Measurements from ENCODE around the gene FBXO17. TPM values are rescaled to one million over a fixed set of nuclear protein-coding genes. Genes with fewer than 3 reads are reported as not detected.
A peak's percentile ranks its signal among the peaks of the same experiment; 100 is the strongest.

The FBXO17 gene
- total and polyA plus RNA-seq, 4 experiments from 2014 or later, result not detected

DNA sequence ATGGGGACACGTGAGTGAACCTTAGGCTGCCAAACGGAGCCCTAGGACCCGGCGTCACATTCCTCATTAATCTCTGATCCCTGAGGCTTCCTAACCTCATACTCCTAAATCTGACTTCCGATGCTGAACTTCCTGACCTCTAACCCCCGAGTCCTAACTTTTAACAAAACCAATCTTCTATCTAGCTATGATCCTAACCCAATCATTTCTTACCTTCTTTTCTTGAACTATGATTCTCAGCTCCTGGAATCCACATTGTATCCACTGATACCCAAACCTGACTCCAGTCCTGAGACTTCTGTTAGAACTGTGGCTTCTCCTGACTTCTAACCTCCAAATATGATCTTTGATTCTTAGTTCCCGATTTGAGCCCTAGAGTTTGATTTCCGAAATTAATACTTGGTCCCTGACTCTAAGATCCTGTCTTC is 75.3 kb downstream of the FBXO17 start:
- H3K4me3 ChIP-seq (ENCODE audit: low read length in 2 of 2), result peak overlapping the region; percentile 68 to 87
- peaks cover 34% of the 10 kb centered on the region for H3K4me1 ChIP-seq (ENCODE audit: insufficient read depth, low read length)
- Mint-ChIP-seq H3K4me3 (peak overlapping the region; percentile 85 to 98 (median 96)), H3K4me1 (peaks cover 17 to 58% (median 38%) of the 10 kb centered on the region in 4 donors), H3K36me3 (peaks cover 14 to 22% of the 10 kb centered on the region in 2 donors), H3K27me3 (no peaks in the 10 kb centered on the region), H3K9me3 (no peaks in the 10 kb centered on the region), H3K27ac (peak overlapping the region; percentile 90 to 100 (median 99))
- no peaks in the 10 kb centered on the region for H3K27me3 ChIP-seq (ENCODE audit: insufficient read depth, low read length)
- ChIA-PET CTCF (ENCODE audit: partially characterized antibody) (interaction anchor here (1.0 to 3.7 kb wide), 7 partner anchors 29 to 498 kb away, joined by 3 to 35 read pairs (median 6); partner anchors contain the start of genes FAM98C, HNRNPL, MRPS12 and SARS2), POLR2A (ENCODE audit: partially characterized antibody) (interaction anchor here (0.7 to 3.0 kb wide), 17 partner anchors 17 to 536 kb away, joined by 3 to 18 read pairs (median 4); partner anchors contain the start of genes ACTN4, ECH1, FAM98C and HNRNPL)
- H3K36me3 ChIP-seq (ENCODE audit: insufficient read depth, low read length), result peaks cover 10% of the 10 kb centered on the region
- peak overlapping the region; percentile 99 for H3K27ac ChIP-seq (ENCODE audit: low read depth, low read length)
- no peak for DNase-seq
- intact Hi-C loops (cut with micrococcal nuclease), result no loop called here
- no peaks in the 10 kb centered on the region for H3K9me3 ChIP-seq (ENCODE audit: control insufficient read depth in 1 of 2, low read length in 2 of 2)

GRCh38 chr19:38899447-38900201 is 75.9 kb downstream of the FBXO17 start, which contains the start of the genes NFKBIB and SIRT2:
Gene NFKBIB, plus strand, starts transcription at chr19:38899969. Its CDS starts 64 bp downstream, at chr19:38900033.
Gene SIRT2, minus strand, starts transcription at chr19:38899618. Its CDS starts 97 bp downstream, at chr19:38899521.
- peaks cover 34% of the 10 kb centered on the region for H3K4me1 ChIP-seq (ENCODE audit: insufficient read depth, low read length)
- peak; percentile 98 to 100 (median 100) for DNase-seq
- peaks cover 5% of the 10 kb centered on the region for H3K36me3 ChIP-seq (ENCODE audit: insufficient read depth, low read length)
- intact Hi-C loops (cut with micrococcal nuclease), result loop anchor here (1.0 kb wide), 8 partner anchors 21 to 525 kb away; partner anchors contain the start of genes ACTN4, ECH1, EIF3K and MRPS12
- no peaks in the 10 kb centered on the region for H3K9me3 ChIP-seq (ENCODE audit: control insufficient read depth in 1 of 2, low read length in 2 of 2)
- POLR2A ChIA-PET (ENCODE audit: partially characterized antibody), result interaction anchor here (0.7 to 3.0 kb wide), 16 partner anchors 17 to 536 kb away, joined by 3 to 18 read pairs (median 4); partner anchors contain the start of genes ACTN4, ECH1, FAM98C and HNRNPL
- Mint-ChIP-seq H3K4me1 (peaks cover 17 to 59% (median 39%) of the 10 kb centered on the region in 4 donors), H3K4me3 (peak within 1 kb of the TSS; percentile 92 to 98 (median 96)), H3K27me3 (no peaks in the 10 kb centered on the region), H3K27ac (peak within 1 kb of the TSS; percentile 90 to 100 (median 99)), H3K9me3 (no peaks in the 10 kb centered on the region), H3K36me3 (peaks cover 10 to 20% of the 10 kb centered on the region in 2 donors)
- peak within 1 kb of the TSS; percentile 71 to 87 for H3K4me3 ChIP-seq (ENCODE audit: low read length in 2 of 2)
- H3K27ac ChIP-seq (ENCODE audit: low read depth, low read length), result peak within 1 kb of the TSS; percentile 99
- CTCF ChIA-PET (ENCODE audit: partially characterized antibody), result interaction anchor here (1.0 to 3.7 kb wide), 7 partner anchors 29 to 497 kb away, joined by 3 to 35 read pairs (median 6); partner anchors contain the start of genes FAM98C, HNRNPL, MRPS12 and SARS2
- no peaks in the 10 kb centered on the region for H3K27me3 ChIP-seq (ENCODE audit: insufficient read depth, low read length)

- POLR2A ChIA-PET (ENCODE audit: partially characterized antibody), result interaction anchor here (3.0 kb wide), 1 partner anchor 129 kb away, joined by 13 read pairs; no protein-coding TSS in a partner anchor
- H3K4me3 Mint-ChIP-seq, result peak overlapping the region; percentile 92 to 98 (median 96)
- no peaks in the 10 kb centered on the region for H3K9me3 Mint-ChIP-seq
These were observed 76.6 kb downstream of the FBXO17 start for GRCh38 chr19:38898788-38899446.

DNA sequence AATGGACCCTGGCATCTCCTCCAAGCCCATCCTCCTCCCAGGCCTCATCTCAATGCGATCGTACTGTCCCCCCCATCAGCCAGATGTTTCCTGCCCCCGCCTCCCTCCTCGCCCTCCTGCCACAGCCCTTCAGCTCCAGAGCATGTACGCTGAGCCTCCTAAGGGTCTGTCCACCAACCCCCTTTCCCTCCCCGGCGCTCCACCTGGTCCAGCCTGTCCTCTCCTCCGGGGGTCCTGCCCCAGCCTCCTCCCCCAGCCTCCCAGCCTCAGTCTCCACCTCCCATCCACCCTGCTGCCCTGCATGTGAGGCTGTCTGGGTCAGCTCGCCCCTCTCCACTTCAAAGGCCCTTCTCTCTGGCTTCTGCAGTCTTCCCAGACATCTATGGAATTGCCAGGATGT is 80.6 kb downstream of the FBXO17 start:
- H3K4me1 Mint-ChIP-seq, result peaks cover 7 to 38% (median 22%) of the 10 kb centered on the region in 4 donors

More at GRCh38 chr19:38898788-38899446, 76.6 kb downstream of the FBXO17 start:
- H3K4me1 ChIP-seq (ENCODE audit: insufficient read depth, low read length), result peaks cover 34% of the 10 kb centered on the region
- H3K27me3 Mint-ChIP-seq, result no peaks in the 10 kb centered on the region
- peak overlapping the region; percentile 99 for H3K27ac ChIP-seq (ENCODE audit: low read depth, low read length)
- peaks cover 17 to 60% (median 38%) of the 10 kb centered on the region in 4 donors for H3K4me1 Mint-ChIP-seq
- DNase-seq, result no peak
- H3K4me3 ChIP-seq (ENCODE audit: low read length in 2 of 2), result peak overlapping the region; percentile 71 to 87
- H3K9me3 ChIP-seq (ENCODE audit: control insufficient read depth in 1 of 2, low read length in 2 of 2), result no peaks in the 10 kb centered on the region
- CTCF ChIA-PET (ENCODE audit: partially characterized antibody), result no interaction called here
- intact Hi-C loops (cut with micrococcal nuclease), result loop anchor here (1.0 kb wide), 8 partner anchors 21 to 525 kb away; partner anchors contain the start of genes ACTN4, ECH1, EIF3K and MRPS12
- H3K36me3 Mint-ChIP-seq, result peaks cover 3 to 14% of the 10 kb centered on the region in 2 donors
- no peaks in the 10 kb centered on the region for H3K36me3 ChIP-seq (ENCODE audit: insufficient read depth, low read length)
- H3K27me3 ChIP-seq (ENCODE audit: insufficient read depth, low read length), result no peaks in the 10 kb centered on the region
- peak overlapping the region; percentile 90 to 100 (median 99) for H3K27ac Mint-ChIP-seq

GRCh38 chr19:38893341-38893771 is 82.2 kb downstream of the FBXO17 start:
- no peak overlapping the region for H3K27ac ChIP-seq (ENCODE audit: low read depth, low read length)
- peaks cover 17% of the 10 kb centered on the region for H3K36me3 ChIP-seq (ENCODE audit: insufficient read depth, low read length)
- H3K4me3 ChIP-seq (ENCODE audit: low read length in 2 of 2), result no peak overlapping the region
- Mint-ChIP-seq H3K9me3 (no peaks in the 10 kb centered on the region), H3K27ac (no peak overlapping the region), H3K4me3 (no peak overlapping the region), H3K27me3 (no peaks in the 10 kb centered on the region), H3K4me1 (peaks cover 4 to 24% (median 11%) of the 10 kb centered on the region in 4 donors), H3K36me3 (peaks cover 5 to 23% of the 10 kb centered on the region in 2 donors)
- POLR2A ChIA-PET (ENCODE audit: partially characterized antibody), result no interaction called here
- DNase-seq, result no peak
- H3K27me3 ChIP-seq (ENCODE audit: insufficient read depth, low read length), result no peaks in the 10 kb centered on the region
- intact Hi-C loops (cut with micrococcal nuclease), result no loop called here
- H3K4me1 ChIP-seq (ENCODE audit: insufficient read depth, low read length), result peaks cover 11% of the 10 kb centered on the region
- CTCF ChIA-PET (ENCODE audit: partially characterized antibody), result interaction anchor here (1.1 kb wide), 1 partner anchor 491 kb away, joined by 3 read pairs; the partner anchor contains the start of gene FAM98C
- no peaks in the 10 kb centered on the region for H3K9me3 ChIP-seq (ENCODE audit: control insufficient read depth in 1 of 2, low read length in 2 of 2)

More for the DNA sequence above, 80.6 kb downstream of the FBXO17 start:
- H3K27ac Mint-ChIP-seq, result peak overlapping the region in 3 of 7 donors; percentile 18 to 66 (median 36)
- Histone ChIP-seq H3K36me3 (ENCODE audit: insufficient read depth, low read length) (peaks cover 2% of the 10 kb centered on the region), H3K4me3 (ENCODE audit: low read length in 2 of 2) (no peak overlapping the region), H3K4me1 (ENCODE audit: insufficient read depth, low read length) (peaks cover 18% of the 10 kb centered on the region), H3K27me3 (ENCODE audit: insufficient read depth, low read length) (no peaks in the 10 kb centered on the region), H3K9me3 (ENCODE audit: control insufficient read depth in 1 of 2, low read length in 2 of 2) (no peaks in the 10 kb centered on the region), H3K27ac (ENCODE audit: low read depth, low read length) (no peak overlapping the region)
- H3K9me3 Mint-ChIP-seq, result no peaks in the 10 kb centered on the region
- peak overlapping the region in 1 of 8 donors; percentile 31 for H3K4me3 Mint-ChIP-seq
- H3K36me3 Mint-ChIP-seq, result peaks cover 5 to 18% of the 10 kb centered on the region in 2 donors
- ChIA-PET CTCF (ENCODE audit: partially characterized antibody) (interaction anchor here (2.9 kb wide), 1 partner anchor 8 kb away, joined by 13 read pairs; no protein-coding TSS in a partner anchor), POLR2A (ENCODE audit: partially characterized antibody) (no interaction called here)
- H3K27me3 Mint-ChIP-seq, result no peaks in the 10 kb centered on the region
- intact Hi-C loops (cut with micrococcal nuclease), result no loop called here
- no peak for DNase-seq

DNA sequence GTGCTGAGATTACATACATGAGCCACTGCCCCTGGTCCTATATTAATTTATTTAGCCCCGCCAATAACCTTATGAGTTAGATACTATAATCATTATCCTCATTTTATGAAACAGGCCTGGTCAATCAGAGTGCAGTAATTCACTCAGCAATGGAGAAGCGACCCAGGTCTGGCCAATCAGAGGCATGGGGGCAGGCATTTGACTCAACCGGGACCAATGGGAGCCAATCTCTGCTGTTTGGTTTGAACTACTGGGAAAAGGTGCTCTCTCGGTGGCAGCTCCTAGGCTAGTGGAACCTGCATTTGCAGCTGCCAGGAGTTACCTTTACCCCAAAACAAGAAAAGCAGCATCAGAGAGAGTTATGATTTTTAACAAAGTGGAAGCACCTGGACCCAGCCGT is 82.7 kb downstream of the FBXO17 start:
- Histone ChIP-seq H3K27ac (ENCODE audit: low read depth, low read length) (no peak overlapping the region), H3K27me3 (ENCODE audit: insufficient read depth, low read length) (no peaks in the 10 kb centered on the region), H3K4me3 (ENCODE audit: low read length in 2 of 2) (no peak overlapping the region), H3K36me3 (ENCODE audit: insufficient read depth, low read length) (peaks cover 19% of the 10 kb centered on the region), H3K9me3 (ENCODE audit: control insufficient read depth in 1 of 2, low read length in 2 of 2) (no peaks in the 10 kb centered on the region), H3K4me1 (ENCODE audit: insufficient read depth, low read length) (peaks cover 7% of the 10 kb centered on the region)
- Mint-ChIP-seq H3K27me3 (no peaks in the 10 kb centered on the region), H3K4me3 (no peak overlapping the region), H3K27ac (peak overlapping the region in 1 of 7 donors; percentile 62), H3K4me1 (peaks cover 4 to 19% (median 7%) of the 10 kb centered on the region in 4 donors), H3K9me3 (no peaks in the 10 kb centered on the region), H3K36me3 (peaks cover 5 to 24% of the 10 kb centered on the region in 2 donors)
- no peak for DNase-seq
- CTCF ChIA-PET (ENCODE audit: partially characterized antibody), result interaction anchor here (1.1 kb wide), 2 partner anchors 14 to 490 kb away, joined by 3 read pairs; partner anchors contain the start of gene FAM98C
- POLR2A ChIA-PET (ENCODE audit: partially characterized antibody), result no interaction called here
- intact Hi-C loops (cut with micrococcal nuclease), result no loop called here
